CD4-positive, alpha-beta memory T cell (primary cell): Measurements from ENCODE around the gene TMEM229B. TPM values are rescaled to one million over a fixed set of nuclear protein-coding genes. Genes with fewer than 3 reads are reported as not detected.
A peak's percentile ranks its signal among the peaks of the same experiment; 100 is the strongest.

Source experiments
- CTCF ChIA-PET: fragments of 350-600 bp; sonication (Branson Sonifier 250); formaldehyde crosslinking; loops from one replicate; lab custom pipeline; 2021; ENCODE audit warnings: inconsistent platforms; ENCODE audit not compliant: partially characterized antibody; lab: Charles Lee
- POLR2A ChIA-PET: fragments of 350-600 bp; sonication (Branson Sonifier 250); formaldehyde crosslinking; loops from one replicate; lab custom pipeline; 2021; ENCODE audit not compliant: partially characterized antibody; lab: Charles Lee
- DNase-seq, 5 donors: peaks; one replicate each; pipeline versions ENCODE4 v3.0.0 to v3.0.0-alpha.2; 2020 to 2022; ENCODE audit warnings: mixed read lengths in 1 of 5
- H3K27ac ChIP-seq: one replicate; pipeline ENCODE4 v1.7.0; 2013; ENCODE audit warnings: low read depth, low read length
- H3K27me3 ChIP-seq: 2 replicates; pipeline ENCODE4 v1.7.0; 2013; ENCODE audit warnings: mild to moderate bottlenecking, low read length, moderate library complexity; ENCODE audit not compliant: insufficient read depth
- H3K36me3 ChIP-seq: 2 replicates; pipeline ENCODE4 v1.7.0; 2013; ENCODE audit warnings: mild to moderate bottlenecking, low read length, moderate library complexity; ENCODE audit not compliant: insufficient read depth
- H3K4me1 ChIP-seq: 2 replicates; pipeline ENCODE4 v1.7.0; 2013; ENCODE audit warnings: mild to moderate bottlenecking, low read length, moderate library complexity; ENCODE audit not compliant: insufficient read depth
- H3K4me3 ChIP-seq, 2 donors: one replicate each; pipeline ENCODE4 v1.7.0; 2013; ENCODE audit warnings: low read length in 2 of 2, mild to moderate bottlenecking in 1 of 2
- H3K9me3 ChIP-seq, 2 donors: one replicate each; pipeline ENCODE4 v1.7.0; 2013; ENCODE audit warnings: low read length in 2 of 2, control low read depth in 1 of 2; ENCODE audit not compliant: control insufficient read depth in 1 of 2
- H3K27ac Mint-ChIP-seq, 7 donors: one replicate each; pipeline ENCODE4 v1.8.0; 2020 to 2021; ENCODE audit warnings: mixed read lengths in 7 of 7, mild to moderate bottlenecking in 6 of 7, inconsistent platforms in 3 of 7, moderate library complexity in 3 of 7
- H3K27me3 Mint-ChIP-seq, 2 donors: one replicate each; pipeline ENCODE4 v1.8.0; 2020 to 2021; ENCODE audit warnings: mixed read lengths in 2 of 2
- H3K36me3 Mint-ChIP-seq, 2 donors: one replicate each; pipeline ENCODE4 v1.8.0; 2020 to 2021; ENCODE audit warnings: mixed read lengths in 2 of 2, inconsistent platforms in 1 of 2, mild to moderate bottlenecking in 1 of 2
- H3K4me1 Mint-ChIP-seq, 4 donors: one replicate each; pipeline ENCODE4 v1.8.0; 2020 to 2021; ENCODE audit warnings: mixed read lengths in 4 of 4, mild to moderate bottlenecking in 1 of 4
- H3K4me3 Mint-ChIP-seq, 8 donors: one replicate each; pipeline ENCODE4 v1.8.0; 2020 to 2021; ENCODE audit warnings: mixed read lengths in 8 of 8, mild to moderate bottlenecking in 7 of 8, moderate library complexity in 6 of 8, inconsistent platforms in 3 of 8
- H3K9me3 Mint-ChIP-seq, 8 donors: one replicate each; pipeline ENCODE4 v1.8.0; 2020 to 2021; ENCODE audit warnings: mixed read lengths in 8 of 8, mild to moderate bottlenecking in 5 of 8, inconsistent platforms in 3 of 8, moderate library complexity in 1 of 8
- intact Hi-C: fragments of 100-400 bp; cut with micrococcal nuclease; formaldehyde crosslinking; loops from one replicate; pipeline ENCODE4 v1.15.1; 2023
- polyA plus RNA-seq, 2 donors: library from polyadenylated mRNA; unstranded; fragments of 300-500 nt; fragmentation: Illumina TruSeq; gene quantifications; one replicate each; pipeline ENCODE4 v1.2.3, GENCODE V29; 2021
- total RNA-seq, 2 experiments: library from RNA; stranded (reverse); gene quantifications; one replicate each; pipeline ENCODE4 v1.2.3, GENCODE V29; 2021

Gene TMEM229B
- total RNA-seq (10 to 100 TPM; 34.9 to 35.8 TPM), polyA plus RNA-seq (10 to 100 TPM; 12.5 to 28.9 TPM)

GRCh38 chr14:67487937-67488893 lies at the start of gene TMEM229B:
TSS of gene TMEM229B (minus strand) at chr14:67488721. CDS start at chr14:67473923, 14,798 bp downstream.
- H3K27ac ChIP-seq: peak within 1 kb of the TSS; percentile 93
- Mint-ChIP-seq H3K36me3 (peaks cover 32 to 49% of the 10 kb centered on the region in 2 donors), H3K27ac (peak within 1 kb of the TSS; percentile 95 to 100 (median 99)), H3K9me3 (peaks cover 0 to 8% (median 7%) of the 10 kb centered on the region in 8 donors), H3K4me3 (peak within 1 kb of the TSS; percentile 91 to 100 (median 96)), H3K27me3 (no peaks in the 10 kb centered on the region), H3K4me1 (peaks cover 39 to 72% (median 57%) of the 10 kb centered on the region in 4 donors)
- peaks cover 5% of the 10 kb centered on the region in 2 donors for H3K9me3 ChIP-seq
- H3K4me1 ChIP-seq: peaks cover 52% of the 10 kb centered on the region
- POLR2A ChIA-PET: interaction anchor here (0.6 to 4.8 kb wide), 18 partner anchors 9 to 207 kb away, joined by 3 to 51 read pairs (median 4); partner anchors contain the start of genes PIGH and RDH11
- H3K36me3 ChIP-seq: peaks cover 20% of the 10 kb centered on the region
- H3K27me3 ChIP-seq: no peaks in the 10 kb centered on the region
- peak; percentile 74 to 84 (median 81) for DNase-seq
- CTCF ChIA-PET: interaction anchor here (0.5 to 4.0 kb wide), 15 partner anchors 10 to 131 kb away, joined by 3 to 21 read pairs (median 4); partner anchors contain the start of genes ARG2 and PIGH
- H3K4me3 ChIP-seq: peak within 1 kb of the TSS; percentile 74 to 93
- intact Hi-C loops: loop anchor here (1.0 to 5.0 kb wide), 3 partner anchors 27 to 112 kb away; partner anchors contain the start of genes PIGH and PLEKHH1

DNA sequence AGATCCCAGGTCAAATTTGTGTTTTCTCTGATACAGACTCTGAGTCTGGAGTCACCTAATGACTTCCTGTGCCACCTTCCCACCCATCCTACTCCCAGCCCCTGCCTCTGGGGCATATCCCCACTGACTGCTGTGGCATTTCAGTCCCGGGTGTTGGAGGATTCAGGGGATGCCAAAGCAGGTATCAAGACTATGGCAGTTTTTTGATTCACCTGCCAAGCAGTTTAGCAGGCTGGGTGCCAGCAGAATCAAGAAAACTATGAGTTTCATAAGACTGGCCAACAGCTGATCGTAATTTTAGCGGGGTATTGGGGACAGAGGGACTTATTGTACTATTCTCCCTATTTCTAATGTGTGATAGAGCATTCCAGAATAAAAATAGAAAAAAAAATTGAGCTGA lies 49.2 kb upstream of the TMEM229B start:
- Histone ChIP-seq H3K4me1 (peaks cover 6% of the 10 kb centered on the region), H3K9me3 (no peaks in the 10 kb centered on the region), H3K27ac (no peak overlapping the region), H3K36me3 (no peaks in the 10 kb centered on the region), H3K4me3 (no peak overlapping the region), H3K27me3 (peaks cover 8% of the 10 kb centered on the region)
- DNase-seq: no peak
- Mint-ChIP-seq H3K27ac (no peak overlapping the region), H3K4me1 (peaks cover 1 to 12% (median 5%) of the 10 kb centered on the region in 4 donors), H3K36me3 (no peaks in the 10 kb centered on the region), H3K4me3 (no peak overlapping the region), H3K9me3 (no peaks in the 10 kb centered on the region), H3K27me3 (peaks cover 13 to 33% of the 10 kb centered on the region in 2 donors)
- ChIA-PET CTCF (interaction anchor here (1.6 to 6.8 kb wide), 3 partner anchors 12 to 109 kb away, joined by 7 to 35 read pairs (median 8); no protein-coding TSS in a partner anchor), POLR2A (no interaction called here)
- intact Hi-C loops: no loop called here

- POLR2A ChIA-PET: no interaction called here
- H3K4me3 ChIP-seq: no peak overlapping the region
- no peak overlapping the region for H3K27ac ChIP-seq
- no peaks in the 10 kb centered on the region for H3K9me3 Mint-ChIP-seq
- peaks cover 1 to 6% (median 4%) of the 10 kb centered on the region in 4 donors for H3K4me1 Mint-ChIP-seq
- no peaks in the 10 kb centered on the region for H3K9me3 ChIP-seq
- CTCF ChIA-PET: interaction anchor here (6.8 kb wide), 1 partner anchor 10 kb away, joined by 35 read pairs; no protein-coding TSS in a partner anchor
- no peak overlapping the region for H3K27ac Mint-ChIP-seq
- H3K4me3 Mint-ChIP-seq: no peak overlapping the region
- H3K36me3 Mint-ChIP-seq: no peaks in the 10 kb centered on the region
- peaks cover 10% of the 10 kb centered on the region for H3K4me1 ChIP-seq
- H3K36me3 ChIP-seq: no peaks in the 10 kb centered on the region
- intact Hi-C loops: no loop called here
- no peak for DNase-seq
- peaks cover 16 to 27% of the 10 kb centered on the region in 2 donors for H3K27me3 Mint-ChIP-seq
- H3K27me3 ChIP-seq: peaks cover 11% of the 10 kb centered on the region
Measured at GRCh38 chr14:67536087-67536486, 47.6 kb upstream of the TMEM229B start.

DNA sequence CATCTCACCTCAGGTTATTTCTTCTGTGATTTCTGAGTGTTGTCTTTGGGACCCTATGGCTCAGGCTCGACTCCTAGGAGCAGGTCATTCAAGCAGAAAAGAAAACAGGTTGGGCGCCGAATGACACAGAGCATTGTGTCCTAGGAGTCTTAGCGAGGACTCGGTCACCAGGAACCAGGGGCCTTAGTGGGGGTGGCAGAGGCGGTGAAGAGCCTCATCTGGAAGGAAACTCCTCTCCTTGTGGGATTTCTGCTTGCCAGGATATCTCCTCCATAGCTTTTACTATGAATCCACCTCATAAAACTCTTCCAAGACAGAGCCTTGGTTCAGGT lies 45.2 kb upstream of the TMEM229B start:
- Histone ChIP-seq H3K4me1 (peaks cover 10% of the 10 kb centered on the region), H3K27ac (no peak overlapping the region), H3K36me3 (no peaks in the 10 kb centered on the region), H3K4me3 (peak overlapping the region in 1 of 2 donors; percentile 34), H3K9me3 (no peaks in the 10 kb centered on the region), H3K27me3 (peaks cover 11% of the 10 kb centered on the region)
- Mint-ChIP-seq H3K4me1 (peaks cover 1 to 6% (median 4%) of the 10 kb centered on the region in 4 donors), H3K9me3 (no peaks in the 10 kb centered on the region), H3K36me3 (no peaks in the 10 kb centered on the region), H3K27ac (peak overlapping the region in 2 of 7 donors; percentile 47 to 64), H3K4me3 (peak overlapping the region; percentile 18 to 82 (median 74)), H3K27me3 (peaks cover 14 to 34% of the 10 kb centered on the region in 2 donors)
- ChIA-PET POLR2A (interaction anchor here (1.2 to 1.5 kb wide), 2 partner anchors 18 to 21 kb away, joined by 5 to 7 read pairs; no protein-coding TSS in a partner anchor), CTCF (interaction anchor here (1.2 to 6.8 kb wide), 3 partner anchors 8 to 107 kb away, joined by 3 to 35 read pairs (median 7); no protein-coding TSS in a partner anchor)
- intact Hi-C loops: loop anchor here (5.0 kb wide), 1 partner anchor 46 kb away; the partner anchor contains the start of gene TMEM229B
- DNase-seq: no peak

DNA sequence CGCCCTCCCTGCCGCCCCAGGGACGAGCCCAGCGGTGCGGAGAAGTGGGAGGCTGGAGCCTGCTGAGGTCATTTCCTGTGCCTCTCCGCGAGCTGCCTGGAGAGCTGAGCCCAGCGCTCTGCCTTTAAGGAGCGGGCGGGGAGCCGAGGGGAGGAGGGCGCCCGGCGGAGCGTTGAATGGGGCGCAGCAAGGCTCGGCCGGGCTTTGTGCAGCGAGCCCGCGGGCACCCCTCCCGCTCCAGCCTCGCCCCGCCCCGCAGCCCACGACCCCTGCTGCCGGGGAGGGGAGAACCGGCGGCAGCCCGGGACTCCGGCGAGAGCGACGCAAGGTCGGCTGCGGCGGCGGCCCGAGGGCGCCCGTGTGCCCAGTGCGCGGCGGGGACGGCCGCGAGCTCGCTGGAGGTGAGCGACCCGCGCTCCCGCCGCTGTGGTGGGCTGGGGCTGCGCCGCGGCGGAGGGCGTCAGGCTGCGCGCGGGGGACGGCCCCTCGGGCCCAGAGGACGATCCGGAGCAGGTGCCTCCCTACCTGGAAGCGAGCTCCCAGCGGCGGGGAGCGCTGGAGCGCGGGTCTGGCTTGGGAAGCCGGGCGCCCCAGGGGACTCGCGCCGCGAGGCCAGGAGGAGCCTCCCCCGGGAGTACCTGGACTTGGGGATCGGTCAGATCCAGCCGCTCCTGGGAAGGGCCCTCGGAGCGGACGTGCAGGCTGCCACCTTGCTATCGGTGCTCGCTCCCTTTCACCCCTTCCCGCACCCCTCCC lies 44.7 kb upstream of the TMEM229B start, which contains the start of gene PLEKHH1:
PLEKHH1 (plus strand) TSS at position 293 of the 756 bp plus-strand sequence. CDS start 8,578 bp downstream, outside the sequence.
- Mint-ChIP-seq H3K9me3 (no peaks in the 10 kb centered on the region), H3K4me3 (peak within 1 kb of the TSS; percentile 59 to 82 (median 74)), H3K27ac (peak within 1 kb of the TSS in 2 of 7 donors; percentile 47 to 64), H3K36me3 (no peaks in the 10 kb centered on the region), H3K4me1 (peaks cover 1 to 6% (median 4%) of the 10 kb centered on the region in 4 donors), H3K27me3 (peaks cover 14 to 39% of the 10 kb centered on the region in 2 donors)
- peak within 1 kb of the TSS in 1 of 2 donors; percentile 34 for H3K4me3 ChIP-seq
- DNase-seq: peak; percentile 21 to 45 (median 24)
- ChIA-PET POLR2A (interaction anchor here (0.5 to 1.5 kb wide), 3 partner anchors 18 to 322 kb away, joined by 4 to 7 read pairs (median 5); no protein-coding TSS in a partner anchor), CTCF (interaction anchor here (1.2 to 2.9 kb wide), 2 partner anchors 38 to 94 kb away, joined by 3 to 12 read pairs; no protein-coding TSS in a partner anchor)
- H3K27me3 ChIP-seq: peaks cover 11% of the 10 kb centered on the region
- intact Hi-C loops: loop anchor here (5.0 kb wide), 1 partner anchor 46 kb away; the partner anchor contains the start of gene TMEM229B
- H3K4me1 ChIP-seq: peaks cover 10% of the 10 kb centered on the region
- no peak within 1 kb of the TSS for H3K27ac ChIP-seq
- no peaks in the 10 kb centered on the region for H3K9me3 ChIP-seq
- no peaks in the 10 kb centered on the region for H3K36me3 ChIP-seq

DNA sequence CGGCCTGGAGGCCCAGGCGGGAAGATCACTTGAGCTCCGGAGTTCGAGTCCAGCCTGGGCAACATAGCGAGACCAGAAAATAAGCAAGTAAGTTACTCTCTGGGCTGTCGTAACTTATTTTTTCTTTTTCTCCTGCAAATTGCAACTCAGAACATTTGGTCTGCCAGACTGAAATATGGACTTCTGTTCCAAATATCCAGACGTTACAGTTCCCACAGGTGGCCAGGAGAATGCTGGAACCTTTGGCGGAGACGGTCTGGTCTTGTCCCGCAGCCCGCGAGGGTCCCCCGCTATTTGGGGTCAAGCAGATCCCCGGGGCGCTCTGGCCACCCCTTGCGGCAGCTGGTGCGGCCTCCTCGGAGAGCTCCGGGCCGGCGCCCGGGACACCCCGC lies 44.1 kb upstream of the TMEM229B start:
- H3K27ac Mint-ChIP-seq: peak overlapping the region in 1 of 7 donors; percentile 22
- no peaks in the 10 kb centered on the region for H3K9me3 Mint-ChIP-seq

More for the DNA sequence above, 44.1 kb upstream of the TMEM229B start:
- CTCF ChIA-PET: interaction anchor here (2.9 kb wide), 1 partner anchor 38 kb away, joined by 12 read pairs; no protein-coding TSS in a partner anchor
- no peaks in the 10 kb centered on the region for H3K36me3 ChIP-seq
- peak overlapping the region in 1 of 2 donors; percentile 34 for H3K4me3 ChIP-seq
- intact Hi-C loops: loop anchor here (5.0 kb wide), 1 partner anchor 45 kb away; the partner anchor contains the start of gene TMEM229B
- no peaks in the 10 kb centered on the region for H3K36me3 Mint-ChIP-seq
- H3K4me1 ChIP-seq: peaks cover 10% of the 10 kb centered on the region
- H3K4me3 Mint-ChIP-seq: peak overlapping the region; percentile 48 to 73 (median 60)
- POLR2A ChIA-PET: interaction anchor here (1.2 to 1.5 kb wide), 2 partner anchors 17 to 20 kb away, joined by 5 to 7 read pairs; no protein-coding TSS in a partner anchor
- peaks cover 1 to 6% (median 4%) of the 10 kb centered on the region in 4 donors for H3K4me1 Mint-ChIP-seq
- no peak overlapping the region for H3K27ac ChIP-seq
- H3K27me3 ChIP-seq: peaks cover 11% of the 10 kb centered on the region
- H3K9me3 ChIP-seq: no peaks in the 10 kb centered on the region
- peaks cover 12 to 39% of the 10 kb centered on the region in 2 donors for H3K27me3 Mint-ChIP-seq
- no peak for DNase-seq
